KBM-7 (cell line): Measurements from ENCODE around the gene CDKN2B-AS1.

Experiments used
- DNase-seq: peaks from one replicate; pipeline ENCODE4 v3.0.0-alpha.2; 2015
- in situ Hi-C: fragments of 300-500 bp; cut with MboI; formaldehyde crosslinking; loops from 2 replicates; pipeline ENCODE4 v1.14.3; 2020; ENCODE audit warnings: low sequenced_read_pairs, low pct_unique_long_range_greater_than_20kb, mixed read lengths

The CDKN2B-AS1 gene

DNA sequence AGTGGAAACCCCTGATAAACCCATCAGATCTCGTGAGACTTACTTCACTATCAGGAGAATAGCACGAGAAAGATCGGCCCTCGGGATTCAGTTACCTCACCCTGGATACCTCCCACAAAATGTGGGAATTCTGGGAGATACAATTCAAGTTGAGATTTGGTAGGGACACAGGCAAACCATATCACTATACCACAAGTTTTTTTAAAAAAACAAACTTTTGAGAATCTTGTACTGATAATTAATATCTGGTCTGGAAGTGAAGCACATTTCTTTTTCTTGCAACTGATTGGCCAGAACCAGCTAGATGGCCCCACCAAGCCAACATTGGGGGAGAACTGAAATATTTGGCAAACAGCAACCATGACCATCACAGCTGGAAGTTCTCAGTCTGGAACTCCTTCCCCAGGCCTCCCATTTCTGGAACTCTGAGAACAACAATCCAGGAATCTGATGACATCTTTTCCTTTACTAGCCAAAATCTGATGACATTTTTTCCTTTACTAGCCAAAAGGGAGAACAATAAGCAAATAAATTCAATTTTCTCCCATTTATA, 66.3 kb downstream of the CDKN2B-AS1 start:
- no peak for DNase-seq
- in situ Hi-C loops = no loop called here

DNA sequence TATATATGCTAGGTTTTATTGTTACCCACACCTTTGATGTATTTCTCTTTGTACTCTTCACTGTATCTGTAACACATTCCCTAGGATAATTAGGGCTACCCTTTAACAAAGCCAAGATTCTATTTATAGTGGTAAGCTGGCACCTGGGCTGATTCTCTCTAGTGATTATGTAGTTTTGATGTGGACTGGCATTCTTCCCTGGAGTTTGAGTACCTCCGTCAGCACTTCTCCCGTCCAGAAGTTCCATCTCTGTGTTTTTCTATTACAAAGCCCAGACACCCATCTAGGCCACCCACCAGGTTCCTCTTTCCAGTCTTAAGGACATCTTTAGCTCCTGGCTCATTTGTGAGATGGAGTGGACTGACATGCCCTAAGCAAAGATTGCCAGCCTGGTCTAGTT, 70.4 kb downstream of the CDKN2B-AS1 start:
- in situ Hi-C loops = no loop called here
- DNase-seq = peak; percentile 51

DNA sequence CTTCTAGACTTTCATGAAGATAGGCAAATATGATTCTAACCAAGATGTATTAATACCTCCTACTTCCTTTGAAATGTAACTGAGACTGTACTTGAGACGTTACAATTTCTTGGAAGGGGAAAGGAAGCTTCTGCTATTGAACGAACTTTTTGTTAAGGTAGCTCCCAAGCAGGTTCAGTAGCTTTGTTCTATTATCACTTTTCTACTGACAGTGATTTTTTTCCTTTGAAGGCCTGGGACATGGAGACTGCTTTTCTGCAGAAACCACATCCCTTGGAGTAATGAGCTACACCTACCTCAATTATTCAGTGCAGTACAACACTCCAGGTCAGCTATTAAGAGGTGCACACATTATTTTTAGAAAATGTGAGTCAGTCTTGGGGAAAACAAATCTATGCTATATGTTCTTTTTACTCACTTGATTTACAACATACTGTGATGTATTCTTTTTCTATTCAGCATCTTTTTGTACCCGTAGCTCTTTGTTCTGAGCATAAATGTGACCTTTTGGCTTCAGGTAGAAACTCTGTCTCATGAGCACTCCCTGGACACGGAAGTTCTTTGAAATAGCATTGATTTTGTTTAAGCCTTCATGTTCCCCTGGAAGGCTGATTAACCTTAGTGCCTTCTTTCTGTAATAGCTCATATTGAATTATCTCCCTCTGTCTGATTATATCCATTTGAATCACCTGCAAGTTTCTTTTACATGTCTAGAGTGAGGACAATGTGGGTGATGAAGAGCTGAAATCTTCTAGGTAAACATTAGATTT, 71.0 kb downstream of the CDKN2B-AS1 start:
- DNase-seq = no peak
- in situ Hi-C loops = no loop called here

DNA sequence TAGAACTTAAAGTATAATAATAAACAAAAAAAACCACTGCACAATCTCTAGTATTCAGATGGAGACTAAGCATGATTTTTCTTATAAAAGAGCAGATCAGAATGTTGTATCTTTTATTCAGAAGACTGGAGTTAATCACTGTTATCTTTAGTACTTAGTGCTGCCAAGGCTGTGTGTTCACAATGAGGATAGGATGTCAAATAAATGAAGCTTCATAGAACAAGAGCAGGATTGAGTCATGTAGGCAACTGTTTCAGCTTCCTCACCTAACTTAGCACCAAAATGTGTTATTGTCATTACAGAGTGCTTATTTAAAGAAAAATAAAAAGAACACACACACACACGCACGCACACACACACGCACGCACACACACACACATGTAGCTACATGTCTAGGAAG, 72.6 kb downstream of the CDKN2B-AS1 start:
- no peak for DNase-seq
- in situ Hi-C loops = no loop called here

DNA sequence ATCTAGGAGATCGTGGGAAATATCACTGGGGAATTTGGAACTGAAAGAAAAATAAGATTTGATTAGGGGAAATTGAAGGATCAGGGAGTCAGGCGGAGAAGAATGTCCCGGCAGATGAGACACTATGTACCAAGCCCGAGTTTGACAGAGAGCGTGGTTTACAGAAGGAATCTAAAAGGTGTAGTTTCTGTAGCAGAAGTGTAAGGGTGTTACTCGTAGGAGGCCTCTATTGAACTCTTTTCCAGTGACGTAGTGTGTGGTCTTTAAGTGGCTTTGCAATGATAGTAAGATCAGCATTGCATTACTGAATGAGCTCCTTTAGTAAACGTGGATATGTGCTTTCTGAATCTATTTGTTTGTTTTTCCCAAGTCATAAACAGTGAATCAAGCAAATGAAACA, 73.8 kb downstream of the CDKN2B-AS1 start:
- in situ Hi-C loops = no loop called here
- no peak for DNase-seq

DNA sequence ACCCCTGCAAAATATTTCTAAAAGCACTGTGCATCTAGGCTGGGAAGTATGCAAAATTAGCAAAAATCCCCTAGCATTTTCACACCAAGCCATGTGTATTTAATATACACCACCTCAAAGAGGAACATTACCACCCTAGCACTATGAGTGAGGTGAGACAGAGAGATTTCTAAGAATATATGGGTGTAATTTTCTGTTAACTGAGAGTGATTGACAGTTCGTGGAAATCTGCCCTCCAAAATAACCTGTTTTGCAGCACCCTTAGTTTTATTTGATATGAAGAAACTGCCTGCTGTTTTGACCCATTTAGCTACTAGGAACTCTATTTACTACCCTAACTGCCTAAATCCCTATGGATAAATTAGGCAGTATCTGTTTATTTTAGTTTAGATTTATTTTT, 78.8 kb downstream of the CDKN2B-AS1 start:
- DNase-seq = peak; percentile 32
- in situ Hi-C loops = no loop called here

DNA sequence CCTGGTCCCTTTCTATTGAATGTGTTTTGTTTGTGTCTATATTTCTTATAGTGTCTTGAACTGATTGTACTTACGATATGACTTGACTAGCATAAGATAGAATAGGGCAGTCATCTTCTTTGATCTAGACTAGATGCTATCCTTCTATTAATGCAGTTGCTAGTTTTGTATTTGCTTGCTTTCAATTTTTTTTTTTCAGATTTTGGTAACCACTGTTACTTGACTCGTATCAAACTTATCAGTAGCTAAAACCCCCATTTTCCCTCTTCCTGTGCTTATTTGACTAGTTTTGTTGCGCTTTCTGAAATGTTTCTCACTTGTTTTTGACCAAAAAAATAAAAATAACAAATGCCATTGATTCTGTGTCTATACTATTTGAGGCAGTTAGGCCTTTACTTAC, 83.5 kb downstream of the CDKN2B-AS1 start:
- in situ Hi-C loops = no loop called here
- DNase-seq = no peak

DNA sequence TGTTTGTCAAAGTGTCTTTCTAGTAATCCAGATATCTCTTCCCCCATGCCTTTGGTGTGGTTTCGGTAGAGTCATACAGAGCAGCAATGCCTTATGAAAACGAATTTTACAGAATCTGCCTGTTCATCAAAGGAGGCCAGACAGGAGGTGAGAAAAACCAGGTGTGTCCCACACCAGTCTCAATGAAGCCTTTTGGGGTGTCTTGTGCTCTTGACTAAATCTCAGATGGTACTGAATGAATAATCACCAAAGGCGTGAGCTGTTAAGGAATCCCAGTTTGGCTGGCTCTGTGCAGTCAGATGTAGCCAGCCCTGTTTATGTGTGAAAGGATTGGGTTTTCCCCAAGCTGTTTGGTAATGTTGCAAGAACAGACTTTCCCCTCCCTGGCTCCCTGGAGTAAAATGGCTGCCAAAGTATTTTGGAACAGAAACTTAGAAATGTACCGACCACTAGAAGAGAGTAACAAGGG, 85.3 kb downstream of the CDKN2B-AS1 start:
- in situ Hi-C loops = no loop called here
- no peak for DNase-seq

DNA sequence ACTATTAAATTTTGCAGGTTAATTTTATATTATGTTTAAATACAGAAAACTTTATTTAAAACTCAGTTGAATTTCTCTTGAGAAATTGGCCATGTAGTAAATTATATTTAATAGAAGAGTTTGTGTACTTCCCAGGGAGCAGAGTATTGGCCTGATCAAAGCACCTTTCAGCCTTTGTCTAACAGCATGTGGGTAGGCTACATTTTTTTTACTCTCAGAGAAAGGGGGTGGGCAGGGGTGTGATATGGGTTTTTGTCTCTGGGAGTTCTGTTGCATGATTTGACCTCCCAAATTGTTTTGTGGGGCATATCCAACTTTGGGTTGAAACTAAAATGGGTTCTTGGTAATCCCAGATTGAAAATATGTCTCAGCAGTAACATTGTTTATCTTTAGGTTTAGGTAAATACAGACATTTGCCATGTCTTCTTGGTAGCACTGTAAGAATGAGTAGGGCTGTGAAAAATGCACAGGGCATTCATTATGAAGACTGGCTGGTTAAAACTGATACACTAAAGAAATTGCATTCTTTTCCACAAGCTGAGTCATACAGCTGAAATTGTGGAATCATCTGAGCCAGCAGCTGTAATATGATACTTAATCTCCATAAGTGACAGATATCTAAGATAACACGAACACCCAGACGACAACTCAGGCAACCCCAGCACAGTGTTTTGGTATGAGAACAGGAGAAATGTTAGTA, 89.9 kb downstream of the CDKN2B-AS1 start:
- in situ Hi-C loops = no loop called here
- peak; percentile 52 for DNase-seq

DNA sequence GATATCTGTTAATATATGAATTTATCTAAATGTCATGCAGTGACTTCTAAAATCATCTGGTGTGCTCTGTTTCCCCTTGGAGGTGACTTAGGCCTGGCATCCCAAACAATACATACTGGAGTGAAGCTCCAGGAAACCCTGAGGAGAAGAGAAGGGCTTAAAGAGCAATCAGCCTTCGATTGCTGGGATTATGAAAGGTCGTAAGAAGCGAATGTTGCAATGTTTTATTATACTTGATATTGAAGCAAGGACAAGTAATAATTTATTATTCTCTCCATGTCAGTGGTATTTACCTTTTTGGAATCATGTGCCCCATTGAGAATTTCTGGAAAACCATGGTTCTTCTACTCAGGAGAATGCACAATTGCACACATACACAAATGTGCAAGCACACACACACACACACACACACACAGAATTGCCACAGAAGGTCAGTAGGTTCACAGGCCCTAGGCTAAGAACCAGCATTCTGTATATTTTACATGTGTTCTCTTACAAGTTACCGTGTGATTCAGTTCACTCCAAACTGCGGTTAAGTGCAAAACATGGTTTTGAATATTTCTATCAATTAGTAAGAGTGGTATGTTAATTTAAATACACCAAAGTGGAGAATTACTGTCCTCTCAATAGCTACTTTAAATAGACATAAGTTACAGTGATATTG, 93.6 kb downstream of the CDKN2B-AS1 start:
- DNase-seq = no peak

DNA sequence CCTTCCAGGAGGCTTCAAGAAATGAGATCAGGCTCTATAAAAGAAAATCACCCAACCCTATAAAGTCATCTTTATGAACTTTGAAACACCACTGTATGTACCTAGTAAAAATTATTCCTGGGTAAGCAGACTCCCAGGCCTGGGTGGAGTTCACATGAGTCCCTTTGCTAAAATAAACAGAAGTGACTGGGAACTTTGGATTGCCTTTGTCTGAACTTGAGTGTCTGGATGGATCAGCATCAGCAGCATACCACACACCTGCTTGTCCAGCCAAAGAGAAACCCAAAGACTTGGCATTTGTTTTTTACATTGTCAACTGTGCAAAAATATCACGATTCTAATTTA, 94.1 kb downstream of the CDKN2B-AS1 start:
- DNase-seq = no peak
- in situ Hi-C loops = no loop called here

More for the DNA sequence above, 93.6 kb downstream of the CDKN2B-AS1 start:
- in situ Hi-C loops = no loop called here

DNA sequence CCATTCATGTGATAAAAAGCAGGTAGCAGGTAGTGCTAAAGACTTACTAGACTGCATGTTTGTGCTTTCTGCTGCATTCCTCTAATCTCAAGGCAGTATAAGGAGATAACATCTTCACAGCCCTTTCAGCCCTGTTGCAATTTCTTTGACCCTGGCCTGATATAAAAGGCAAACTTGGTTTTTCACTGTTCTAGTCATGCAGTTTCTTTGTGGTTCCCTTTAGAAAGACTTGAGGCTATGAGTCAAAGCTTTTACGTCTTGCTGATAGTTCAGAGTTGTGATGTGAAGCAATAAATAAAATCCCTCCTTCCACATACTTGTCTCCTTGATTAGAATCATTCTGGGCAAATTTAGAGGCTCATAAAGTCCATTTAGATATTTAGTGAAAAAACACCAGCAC, 103.1 kb downstream of the CDKN2B-AS1 start:
- in situ Hi-C loops = no loop called here
- DNase-seq = no peak

DNA sequence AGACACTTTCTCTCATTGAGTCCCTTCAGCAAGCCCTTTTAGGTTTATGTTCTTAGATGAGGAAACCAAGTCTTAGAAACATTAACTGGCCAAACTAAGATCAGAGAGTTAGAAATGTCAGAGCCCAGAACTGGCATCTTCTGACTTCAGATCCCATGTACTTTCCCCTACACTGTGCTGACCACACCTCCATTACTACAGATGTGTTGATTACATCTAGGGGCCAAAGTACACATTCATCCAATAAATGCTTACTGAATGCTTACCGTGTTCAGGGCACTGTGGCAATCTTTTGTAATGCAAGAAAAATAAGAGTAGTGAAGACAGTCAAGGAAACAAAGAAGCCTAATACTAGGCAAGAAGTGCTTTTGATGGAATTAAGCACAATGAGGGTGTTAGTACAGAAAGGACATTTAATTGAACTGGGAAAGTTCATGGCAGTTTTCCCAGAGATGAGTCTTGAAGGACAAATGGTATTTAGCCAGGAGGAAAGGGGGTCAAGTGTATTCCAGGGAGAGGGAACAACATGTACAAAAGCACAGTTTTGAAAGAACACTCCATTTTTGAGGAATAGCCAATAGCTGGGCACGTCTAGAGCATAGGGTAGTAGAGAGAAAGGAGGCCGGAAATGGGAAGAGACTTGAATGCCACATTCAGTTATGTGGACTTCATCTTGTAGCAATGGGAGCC, 104.2 kb downstream of the CDKN2B-AS1 start:
- in situ Hi-C loops = no loop called here
- DNase-seq = no peak

DNA sequence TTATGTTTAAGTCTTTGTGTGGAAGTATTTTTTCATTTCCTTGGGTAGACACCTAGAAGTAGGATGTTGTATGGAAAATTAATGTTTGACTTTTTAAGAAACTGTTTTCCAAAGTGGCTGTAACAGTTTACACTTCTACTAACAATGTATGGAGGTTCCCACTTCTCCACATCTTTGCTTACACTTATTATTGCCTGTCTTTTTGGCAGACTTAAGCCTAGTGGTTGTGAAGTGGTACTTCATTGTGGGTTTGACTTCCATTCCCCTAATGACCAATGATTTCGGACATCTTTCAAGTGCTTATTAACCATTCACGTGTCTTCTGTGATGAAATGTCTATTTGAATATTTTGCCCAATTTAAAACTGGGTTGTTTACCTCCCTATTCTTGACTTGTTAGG, 106.0 kb downstream of the CDKN2B-AS1 start:
- in situ Hi-C loops = no loop called here
- no peak for DNase-seq

DNA sequence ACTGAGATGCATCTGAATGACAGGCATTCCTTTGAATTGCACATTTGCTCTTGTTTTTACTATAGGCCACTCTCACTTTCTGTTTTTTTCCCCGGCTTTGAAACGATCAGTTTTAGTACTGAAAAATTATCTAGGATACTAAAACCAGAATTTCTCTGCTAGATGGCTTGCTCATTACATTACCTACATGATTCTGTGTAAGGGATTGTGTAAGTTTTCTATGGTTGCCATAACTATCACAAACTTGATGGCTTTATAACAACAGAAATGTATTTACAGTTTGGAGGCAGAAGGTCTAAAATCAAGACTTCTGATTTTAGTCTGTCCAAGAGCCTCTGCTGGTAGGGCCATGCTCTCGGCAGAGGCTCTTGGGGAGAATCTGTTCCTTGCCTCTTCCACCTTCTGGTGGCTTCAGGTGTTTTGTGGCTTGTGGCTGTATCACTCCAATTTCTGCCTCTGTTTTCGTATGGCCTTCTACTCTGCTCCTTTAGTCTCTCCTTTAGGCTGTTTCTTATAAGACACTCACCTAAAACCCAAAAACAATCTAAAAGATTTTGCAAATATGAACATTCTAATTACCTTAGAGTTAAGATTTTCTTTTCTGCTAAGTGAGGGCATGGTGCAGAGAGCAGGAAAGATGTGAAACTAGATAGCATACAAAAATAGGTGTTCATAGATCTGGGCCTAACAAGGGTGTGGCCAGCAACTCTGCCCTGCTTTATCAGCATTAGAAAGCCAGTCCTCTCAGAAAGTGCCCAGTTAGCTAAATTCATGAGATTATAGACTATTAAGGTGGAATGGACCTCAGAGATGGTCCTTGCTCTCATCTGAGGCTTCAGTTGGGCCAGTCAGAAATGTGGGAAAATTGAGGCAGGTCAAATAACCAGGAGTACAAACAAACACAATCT, 107.8 kb downstream of the CDKN2B-AS1 start:
- in situ Hi-C loops = no loop called here
- DNase-seq = no peak

DNA sequence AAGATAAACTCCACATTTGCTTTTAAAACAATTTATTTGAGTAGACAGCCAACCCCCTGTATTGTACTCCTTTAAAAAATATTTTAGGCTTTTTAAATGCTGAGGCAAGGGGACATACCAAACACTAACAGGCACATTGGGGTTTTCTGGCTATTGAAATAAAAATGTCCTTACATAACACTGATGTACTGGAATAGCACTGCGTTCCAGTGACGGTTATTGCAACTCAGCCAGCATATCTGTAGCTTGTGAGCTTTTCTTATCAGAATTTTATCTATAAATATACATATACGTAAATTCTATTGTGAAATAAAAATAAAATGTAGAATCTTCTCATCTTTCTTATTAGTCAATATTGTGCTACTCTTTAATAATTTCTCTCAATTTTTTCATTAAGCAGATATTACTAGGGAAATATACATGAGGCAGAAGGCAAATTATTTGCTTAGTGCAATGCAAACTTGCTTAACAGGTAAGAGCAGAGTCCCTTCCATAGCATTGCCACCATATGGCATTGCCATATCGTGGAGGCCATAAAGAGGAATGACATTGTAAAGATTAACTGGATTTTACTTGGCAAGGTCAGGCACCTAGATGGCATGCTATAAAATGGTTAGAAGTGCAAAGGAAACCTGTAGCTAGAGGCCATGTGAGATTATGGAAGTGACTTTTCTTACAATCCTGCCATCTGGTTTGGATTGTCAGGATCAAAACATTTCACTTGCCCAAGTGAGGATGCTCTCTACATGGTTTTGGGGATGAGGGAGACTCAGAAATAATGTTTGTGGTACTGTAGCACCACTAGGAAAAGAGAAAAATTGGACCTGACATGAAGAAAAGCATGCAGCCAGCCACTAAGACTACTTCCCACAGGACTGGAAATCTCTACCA, 109.3 kb downstream of the CDKN2B-AS1 start:
- no peak for DNase-seq
- in situ Hi-C loops = no loop called here

DNA sequence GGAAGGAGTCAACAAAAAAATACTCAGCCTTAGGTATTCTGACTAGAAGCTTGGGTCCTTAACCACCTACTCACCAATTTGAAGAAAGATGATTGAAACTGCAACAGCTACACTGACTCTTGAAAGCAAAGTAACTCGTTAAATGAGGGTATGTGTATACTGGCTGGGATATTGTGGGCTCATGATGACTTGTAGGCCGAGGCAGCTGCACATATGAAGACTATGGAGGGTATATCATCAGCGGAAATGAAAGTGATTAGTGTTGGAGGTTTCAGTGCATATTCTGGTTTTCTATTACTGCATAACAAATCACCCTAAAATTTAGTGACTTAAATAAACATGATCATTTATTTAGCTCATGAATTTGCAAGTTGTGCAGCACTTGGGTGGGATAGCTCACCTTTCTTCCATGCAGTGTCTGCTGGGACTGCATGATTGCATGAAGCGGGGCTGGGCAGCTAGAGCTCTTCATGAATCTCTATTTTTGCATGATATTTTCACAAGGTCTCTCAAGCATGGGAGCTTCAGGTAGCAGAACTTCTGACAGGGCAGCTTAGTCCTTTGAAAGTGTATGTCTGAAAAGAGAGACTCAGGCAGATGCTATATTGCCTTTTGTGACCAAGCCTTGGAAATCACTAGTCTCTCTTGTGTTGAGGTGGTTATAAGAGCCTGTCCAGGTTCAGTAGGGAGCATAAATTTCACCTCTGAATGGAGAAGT, 110.6 kb downstream of the CDKN2B-AS1 start:
- in situ Hi-C loops = no loop called here

More for the DNA sequence above, 110.6 kb downstream of the CDKN2B-AS1 start:
- DNase-seq = no peak
